GM12892 (cell line): Measurements from ENCODE around the gene SH3RF3.

Experiments used
- POLR2A ChIP-seq: IDR thresholded peaks from 2 replicates; pipeline ENCODE4 v1.6.1; 2011; ENCODE audit warnings: low read depth, low read length, control low read depth
- POLR2AphosphoS5 ChIP-seq: IDR thresholded peaks from 2 replicates; pipeline ENCODE4 v1.6.1; 2011; ENCODE audit warnings: low read depth, low read length, control low read depth
- TAF1 ChIP-seq: IDR thresholded peaks from 2 replicates; pipeline ENCODE4 v1.6.1; 2011; ENCODE audit warnings: low read depth, mild to moderate bottlenecking, control low read depth, low read length, borderline replicate concordance

DNA sequence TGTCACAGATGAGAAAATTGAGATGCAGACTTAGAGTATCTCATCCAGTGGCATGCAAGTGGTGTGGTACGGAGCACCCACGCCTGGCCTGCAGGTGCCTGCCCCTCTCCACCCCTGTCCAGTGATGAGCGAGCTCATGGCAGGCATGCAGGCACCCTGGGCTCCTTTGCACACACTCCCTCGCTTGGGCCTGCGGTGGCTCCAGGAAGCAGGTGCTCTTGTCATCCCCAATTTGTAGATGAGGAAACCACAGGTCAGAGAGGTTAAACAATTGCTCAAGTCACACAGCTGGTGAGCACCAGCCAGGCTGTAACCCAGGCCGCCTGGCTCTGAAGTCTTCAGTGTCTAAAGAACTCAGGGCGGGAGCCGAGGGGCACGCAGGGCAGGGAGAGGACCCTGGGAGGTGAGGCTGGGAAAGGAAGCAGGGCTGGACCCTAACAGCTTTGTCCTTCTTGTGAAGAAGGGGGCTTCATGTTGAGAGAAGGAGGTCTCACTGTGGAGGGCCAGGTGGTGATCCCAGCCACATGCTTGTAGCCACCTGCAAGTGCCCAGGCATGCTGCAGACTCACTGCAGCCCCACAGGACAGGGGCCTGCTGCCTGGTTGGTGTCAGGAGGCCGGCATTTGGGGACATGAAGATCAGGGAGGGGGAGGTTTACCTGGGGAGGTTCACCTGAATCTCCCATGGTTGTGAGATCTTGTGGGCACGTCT, 166.2 kb downstream of the SH3RF3 start:
- TF ChIP-seq POLR2A (no peak), POLR2AphosphoS5 (no peak), TAF1 (no peak)
